HUDEP-2 (cell line): ENCODE measurements around the gene DEPDC5.
A peak's percentile ranks its signal among the peaks of the same experiment; 100 is the strongest.

ENCODE experiments used
- DNase-seq, 76 experiments: peaks; one replicate each; lab custom pipeline; 2025; ENCODE audit not compliant: unreplicated experiment in 76 of 76; lab: John Stamatoyannopoulos, UW

DEPDC5 gene

DNA sequence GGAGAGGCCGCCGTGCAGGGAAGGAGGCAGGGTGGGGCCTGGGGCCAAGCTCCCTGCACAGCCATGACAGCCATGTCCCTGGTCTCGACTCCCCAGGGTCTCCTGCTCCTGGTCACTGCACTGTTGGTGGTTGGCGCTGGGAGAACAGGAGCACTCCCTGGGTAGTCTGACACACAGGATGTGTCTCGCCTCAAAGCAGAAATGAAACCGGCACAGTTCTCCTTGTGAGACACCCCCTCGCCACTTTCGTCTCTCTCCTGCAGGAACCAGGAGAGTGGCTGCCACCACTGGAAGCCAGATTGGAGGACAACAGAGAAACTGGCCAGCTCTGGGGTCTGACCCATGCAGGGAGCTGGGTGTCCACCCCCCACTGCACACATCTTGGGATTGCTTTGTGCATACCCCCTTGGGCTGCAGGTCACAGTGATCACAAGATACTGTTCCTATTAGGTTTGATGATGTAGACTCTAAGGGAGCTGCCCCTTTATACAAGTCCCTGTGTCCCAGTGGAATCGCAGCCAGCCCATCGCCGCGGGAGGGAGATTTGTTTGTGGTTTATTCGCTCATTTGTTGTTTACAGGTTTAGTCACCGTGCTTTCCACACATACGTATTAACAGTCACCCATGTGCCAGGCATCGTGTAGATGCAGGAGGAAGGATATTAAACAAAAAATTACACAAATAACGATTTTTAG lies 163.6 kb downstream of the DEPDC5 start:
- DNase-seq, result no peak

DNA sequence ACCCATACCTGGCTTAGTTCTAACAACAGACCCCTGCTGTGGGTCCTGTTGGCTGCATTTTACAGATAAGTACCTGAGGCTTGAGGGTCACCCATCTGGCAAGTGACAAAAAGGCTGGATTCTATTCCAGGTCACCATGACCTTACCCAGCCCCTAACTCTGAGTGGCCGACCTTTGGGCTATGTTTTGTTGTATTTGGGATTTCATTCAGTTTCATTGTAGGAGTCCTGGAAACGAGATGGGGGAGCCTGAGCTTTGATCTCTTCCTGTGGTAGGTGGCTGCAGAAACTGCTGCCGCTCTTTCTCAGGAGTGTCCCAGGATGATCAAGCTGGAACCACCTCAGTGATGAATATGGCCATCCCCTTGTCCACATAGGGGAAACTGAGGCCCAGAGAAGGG lies 165.9 kb downstream of the DEPDC5 start:
- no peak for DNase-seq

DNA sequence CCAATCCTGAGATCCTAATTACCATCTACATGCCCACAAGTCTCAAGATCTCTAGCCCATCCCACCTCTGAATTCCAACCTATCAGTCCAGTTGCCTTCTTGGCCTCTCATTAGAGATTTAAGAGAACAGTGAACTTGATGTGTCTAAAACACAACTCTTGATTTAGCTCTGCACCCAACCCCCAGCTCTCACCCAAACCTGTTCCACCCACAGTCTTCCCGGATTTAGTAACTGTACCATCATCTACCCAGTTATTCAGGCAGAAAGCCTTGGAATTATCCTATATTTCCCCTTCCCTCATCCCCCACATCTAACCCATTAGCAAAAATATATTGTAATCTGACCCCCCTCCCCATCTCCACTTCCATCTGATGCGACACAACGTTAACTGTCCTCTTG lies 166.5 kb downstream of the DEPDC5 start:
- no peak for DNase-seq

DNA sequence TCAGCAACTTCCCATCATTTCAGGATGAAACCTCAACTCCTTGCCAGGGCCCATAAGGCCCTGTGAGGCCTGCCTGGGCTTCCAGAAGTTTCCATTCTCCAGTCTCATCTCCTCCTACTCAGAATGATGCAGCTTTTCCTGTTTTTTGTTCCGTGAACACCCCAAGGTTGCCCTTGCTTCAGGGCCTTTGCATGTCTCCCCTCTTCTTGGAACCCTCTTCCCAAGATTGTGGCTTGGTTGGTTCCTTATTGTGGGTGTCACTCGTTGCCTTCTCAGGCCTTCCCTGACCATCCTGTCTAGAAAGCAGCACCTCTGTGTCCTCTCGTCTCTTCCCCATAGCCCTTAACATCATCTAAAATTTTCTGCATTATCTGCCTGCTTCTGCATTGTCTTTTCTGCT lies 167.3 kb downstream of the DEPDC5 start:
- no peak for DNase-seq

DNA sequence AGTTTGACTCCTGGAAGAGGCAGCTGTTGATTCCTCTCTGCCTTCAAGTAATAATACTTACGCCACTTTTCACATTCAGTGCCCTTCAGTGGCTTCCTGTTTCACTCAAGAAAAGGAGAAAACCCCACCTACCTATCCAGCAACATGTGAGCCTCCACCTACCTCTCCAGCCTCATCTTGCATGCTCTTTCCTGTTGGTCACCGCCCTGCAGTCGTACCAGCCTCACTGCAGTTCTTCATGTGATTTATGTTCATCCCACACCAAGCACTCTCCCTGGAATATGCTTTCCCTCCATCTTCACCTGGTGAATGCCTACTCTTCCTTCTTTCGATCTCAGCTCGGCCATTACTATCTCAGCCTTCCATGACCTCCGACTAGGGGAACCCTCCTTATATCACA lies 168.7 kb downstream of the DEPDC5 start:
- no peak for DNase-seq

DNA sequence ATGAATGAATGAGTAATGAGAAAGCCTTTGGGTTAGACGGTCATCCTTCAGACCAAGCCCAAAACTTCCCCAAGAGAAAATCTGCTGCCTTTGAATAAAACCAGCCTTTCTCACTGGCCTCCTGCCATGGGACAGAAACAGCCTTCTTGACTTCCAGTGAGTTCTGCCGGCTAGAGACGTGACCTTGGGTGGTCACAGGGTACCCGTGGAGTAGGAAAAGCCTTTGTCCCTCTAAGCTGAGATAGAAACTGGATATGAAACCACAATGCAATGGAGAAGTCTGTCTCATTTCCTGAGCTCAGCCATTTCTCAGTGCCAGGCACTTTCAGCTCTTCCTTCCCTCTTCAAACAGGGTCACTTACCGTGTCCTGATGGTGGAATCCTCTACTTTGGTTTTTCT lies 169.3 kb downstream of the DEPDC5 start:
- DNase-seq, result no peak

DNA sequence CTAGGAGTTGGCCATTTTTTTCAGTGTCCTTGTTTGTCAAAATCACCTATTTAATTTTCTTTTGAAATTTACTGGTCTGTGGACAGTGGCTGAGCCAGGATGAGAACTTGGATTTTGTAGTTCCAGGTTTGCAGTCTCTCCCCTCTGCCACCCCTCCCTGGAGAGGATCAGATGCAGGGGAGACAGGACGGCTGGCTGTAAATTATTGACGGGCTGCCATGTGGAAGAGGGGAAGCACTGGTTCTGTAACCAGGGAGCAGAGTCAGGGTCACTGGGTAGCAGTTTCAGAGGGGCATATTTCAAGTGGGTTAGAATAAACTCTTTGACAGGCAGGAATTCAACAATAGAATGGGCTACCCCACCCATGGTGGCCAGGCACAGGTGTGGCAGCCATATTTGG lies 169.9 kb downstream of the DEPDC5 start:
- no peak for DNase-seq

DNA sequence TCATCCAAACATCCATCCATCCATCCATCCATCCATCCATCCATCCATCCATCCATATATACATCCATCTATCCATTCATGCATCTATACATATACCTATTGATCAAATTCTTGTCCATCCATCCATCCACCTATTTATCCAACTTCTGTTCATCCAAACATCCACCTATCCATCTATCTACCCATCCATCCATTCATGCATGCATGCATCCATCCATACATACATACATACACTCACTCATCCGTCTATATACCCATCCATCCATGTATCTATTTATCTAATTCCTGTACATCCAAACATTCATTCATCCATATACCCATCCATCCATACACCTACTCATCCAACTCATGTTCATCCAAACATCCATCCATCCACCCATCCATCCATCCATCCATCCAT lies 171.2 kb downstream of the DEPDC5 start:
- DNase-seq, result no peak

DNA sequence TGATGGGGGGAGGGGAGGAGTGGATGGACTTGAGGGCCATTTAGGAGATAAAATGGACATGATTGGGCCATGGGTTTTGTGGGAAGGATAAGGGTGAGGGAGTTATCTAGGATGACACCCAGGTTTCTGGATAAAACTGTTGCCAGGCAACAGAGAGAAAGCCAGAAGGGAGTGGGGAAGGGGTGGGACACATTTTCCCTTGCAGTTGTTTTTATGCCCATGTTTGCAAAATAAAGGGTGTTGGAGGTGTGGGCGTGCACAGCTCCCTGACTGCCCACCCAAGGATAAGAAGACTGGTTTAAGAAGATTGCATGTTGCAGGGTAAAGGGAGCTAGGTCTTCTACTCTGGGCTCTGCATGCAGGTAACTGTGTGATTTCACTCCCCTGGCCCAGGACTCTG lies 172.2 kb downstream of the DEPDC5 start:
- no peak for DNase-seq

DNA sequence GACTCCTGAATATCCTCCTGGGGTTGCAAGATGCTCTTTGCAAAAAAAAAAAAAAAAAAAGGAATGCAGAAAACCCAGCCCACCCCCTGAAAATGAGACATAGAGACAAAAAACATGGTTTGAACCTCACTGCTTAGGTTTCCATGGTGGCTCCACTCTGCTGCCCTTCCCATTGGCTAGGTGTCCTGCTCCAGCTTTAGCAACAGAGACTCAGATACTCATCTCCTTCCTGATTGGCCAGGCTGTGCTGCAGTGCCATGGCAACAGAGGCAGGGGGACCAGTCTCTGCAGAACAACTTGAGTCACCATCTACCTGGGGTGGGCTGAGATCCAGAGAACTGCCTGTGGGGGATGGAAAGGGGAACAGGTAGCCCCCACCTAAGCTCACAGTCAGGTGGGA lies 173.2 kb downstream of the DEPDC5 start:
- no peak for DNase-seq

DNA sequence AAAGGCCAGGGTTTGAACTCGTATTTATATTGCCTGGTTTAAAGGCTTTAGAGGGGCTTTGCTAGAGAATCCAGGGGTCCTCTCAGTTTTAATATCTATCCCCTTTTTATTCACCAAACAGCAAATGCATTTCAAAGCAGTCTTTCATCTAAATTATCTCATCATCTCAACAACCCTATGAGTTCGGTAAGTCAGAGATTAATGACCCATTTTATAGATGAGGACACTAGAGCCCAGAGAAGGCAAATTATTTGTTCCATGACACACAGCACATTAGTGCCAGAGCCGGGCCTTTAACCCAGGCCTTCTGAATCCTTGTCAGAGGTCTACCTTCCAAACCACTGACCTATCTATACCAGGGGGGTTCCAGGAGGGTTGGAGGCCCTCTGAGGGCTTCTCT lies 173.7 kb downstream of the DEPDC5 start:
- no peak for DNase-seq

DNA sequence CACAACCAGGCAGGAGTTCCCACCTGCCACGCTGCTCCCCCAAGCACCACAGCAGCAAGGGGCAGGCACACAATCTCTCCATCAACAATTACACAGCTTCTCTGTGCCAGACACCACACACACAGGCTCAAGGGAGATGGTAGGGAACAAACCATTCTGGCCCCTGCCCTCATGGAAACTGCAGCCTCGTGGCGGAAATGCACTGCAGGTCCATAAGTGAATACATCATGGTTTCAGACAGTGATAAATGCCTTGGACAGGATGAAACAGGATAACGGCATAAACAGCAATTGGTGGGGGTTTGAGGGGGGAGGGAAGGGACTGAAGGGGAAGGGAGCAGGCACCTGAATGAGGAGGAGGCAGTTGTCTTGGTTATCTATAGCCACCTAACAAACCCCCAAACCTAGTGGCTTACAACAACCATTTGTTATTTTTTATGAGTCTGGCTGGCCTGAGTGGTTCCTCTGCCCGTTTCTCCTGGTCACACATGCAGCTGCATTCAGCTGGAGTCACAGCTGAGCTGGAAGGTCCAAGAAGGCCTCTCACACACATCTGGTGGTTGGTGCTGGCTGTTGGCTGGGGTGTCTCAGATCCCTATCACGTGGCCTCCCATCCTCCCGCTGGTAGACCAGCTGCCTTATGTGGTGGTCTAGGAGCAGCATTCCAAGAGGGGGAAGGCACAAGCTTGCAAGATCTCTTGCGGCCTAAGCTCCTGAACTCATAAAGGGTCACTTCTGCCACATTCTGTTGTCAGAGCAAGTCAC lies 175.5 kb downstream of the DEPDC5 start:
- DNase-seq, result peak in 1 of 76 experiments; percentile 15

DNA sequence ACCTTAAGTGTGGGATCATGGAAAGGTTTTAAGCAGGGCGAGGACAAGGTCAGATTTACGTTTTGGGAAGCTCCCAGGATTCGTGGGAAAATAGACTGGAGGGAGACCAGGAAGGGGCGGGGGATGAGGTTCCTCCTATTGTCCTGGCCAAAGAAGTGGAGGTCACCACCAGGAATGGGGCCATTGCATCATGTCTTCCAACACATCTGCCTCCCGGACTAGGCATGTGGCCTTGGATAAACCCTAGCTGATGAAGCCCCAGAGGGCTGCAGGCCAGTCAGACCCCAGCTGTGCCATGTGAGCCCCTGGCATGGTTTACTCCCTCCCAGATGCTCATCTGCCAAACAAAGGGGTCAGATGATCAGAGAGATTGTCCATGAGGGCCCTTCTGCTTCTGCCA lies 179.0 kb downstream of the DEPDC5 start:
- DNase-seq, result no peak

DNA sequence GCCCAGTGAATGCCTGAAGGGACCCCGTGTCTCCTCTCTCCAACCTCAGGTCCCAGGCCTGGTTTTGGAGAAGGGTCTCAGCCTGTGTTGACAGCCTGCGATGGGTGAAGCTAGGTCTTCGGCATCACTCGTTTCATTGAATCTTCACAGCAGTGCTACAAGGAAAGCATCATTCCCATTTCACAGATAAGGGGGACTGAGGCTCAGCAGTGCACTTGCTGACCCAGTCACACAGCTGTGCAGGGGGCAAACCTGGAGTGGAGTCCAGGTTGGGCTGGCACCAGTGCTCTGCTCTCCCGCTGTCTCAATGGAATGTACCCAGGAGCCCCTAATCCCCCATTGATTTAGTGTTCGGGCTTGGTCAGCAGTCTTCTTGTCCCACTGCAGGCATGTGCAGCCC lies 179.6 kb downstream of the DEPDC5 start:
- no peak for DNase-seq

DNA sequence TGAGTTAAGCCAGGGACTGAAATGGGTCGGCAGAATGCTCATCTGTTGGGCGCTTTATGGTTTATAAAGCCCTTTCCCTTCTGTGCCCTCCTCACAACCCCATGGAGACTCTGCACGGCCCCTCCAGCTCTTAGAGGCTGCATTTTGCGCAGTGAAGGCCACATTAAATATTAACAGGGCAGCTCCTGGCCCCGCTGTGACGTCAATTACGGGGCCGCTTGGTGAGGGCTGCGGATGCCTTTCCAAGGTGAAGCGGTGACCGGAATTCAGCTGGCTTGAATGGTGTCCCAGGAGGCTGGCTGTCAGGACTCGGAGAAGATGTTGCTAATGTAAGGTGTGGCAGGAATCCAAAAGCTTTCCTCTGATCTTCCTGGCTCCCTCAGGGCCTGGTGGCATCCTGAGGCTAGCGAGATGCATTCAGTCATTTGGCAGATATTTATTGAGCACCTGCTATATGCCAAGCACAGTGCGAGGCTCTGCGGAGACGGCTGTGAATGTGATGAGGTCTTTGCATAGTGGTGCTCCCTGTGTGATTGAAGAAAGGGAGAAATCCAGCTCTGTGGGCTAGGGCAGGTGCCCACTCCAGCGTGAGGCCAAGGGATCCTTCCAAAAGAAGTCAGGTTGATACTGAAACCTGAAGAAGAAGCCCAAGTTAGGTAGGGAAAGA lies 180.1 kb downstream of the DEPDC5 start:
- no peak for DNase-seq

DNA sequence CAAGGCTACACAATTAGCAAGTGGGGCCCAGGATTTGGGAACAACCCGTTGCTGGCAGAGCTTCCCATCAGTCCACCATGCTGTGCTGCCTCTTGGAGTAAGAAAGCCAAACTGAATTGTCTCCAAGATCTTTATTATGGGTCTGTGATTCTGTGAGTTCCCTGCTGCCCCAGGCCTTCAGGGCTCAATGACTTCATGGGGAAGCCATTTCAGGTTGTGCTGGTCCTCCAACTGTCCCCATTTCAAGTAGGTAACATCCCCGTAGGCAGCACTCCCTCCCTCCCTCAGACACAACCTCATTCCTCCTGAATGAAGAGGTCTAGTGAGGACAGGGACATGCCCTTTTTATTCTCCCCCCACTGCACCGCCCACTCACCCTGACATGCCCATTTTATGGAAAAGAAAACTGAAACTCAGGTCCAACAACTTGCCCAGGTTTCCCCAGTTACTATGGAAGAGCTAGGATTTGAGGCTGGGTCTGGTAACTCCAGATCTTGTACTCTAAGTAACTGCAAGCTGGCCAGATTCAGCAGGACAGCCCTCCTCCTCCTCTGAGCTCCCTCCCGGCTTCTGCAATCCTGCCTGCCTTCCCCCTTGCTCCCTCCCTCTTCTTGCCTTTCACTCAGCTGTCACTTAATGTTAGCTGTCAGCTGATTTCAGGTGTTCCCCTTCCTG lies 182.3 kb downstream of the DEPDC5 start:
- DNase-seq, result no peak

DNA sequence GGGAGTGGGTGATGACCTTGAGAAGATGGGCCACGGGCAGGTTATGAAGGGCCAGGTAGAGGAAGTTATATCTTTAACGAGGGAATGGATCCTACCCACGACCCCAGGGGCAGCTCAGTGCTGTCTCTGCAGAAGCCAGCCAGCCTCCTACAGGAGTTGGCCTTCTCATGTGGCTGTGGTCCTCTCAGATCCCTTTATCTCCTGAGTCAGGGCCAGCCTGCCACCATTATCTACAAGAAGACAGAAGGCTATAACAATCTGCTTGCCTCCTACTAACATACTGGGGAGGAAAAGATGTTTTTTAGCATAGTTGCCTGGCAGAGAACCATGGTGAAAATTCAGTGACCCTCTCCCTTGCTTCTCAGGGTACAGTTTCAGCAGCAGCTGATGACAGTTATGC lies 183.5 kb downstream of the DEPDC5 start:
- peak in 72 of 76 experiments; percentile 24 to 88 (median 68) for DNase-seq

DNA sequence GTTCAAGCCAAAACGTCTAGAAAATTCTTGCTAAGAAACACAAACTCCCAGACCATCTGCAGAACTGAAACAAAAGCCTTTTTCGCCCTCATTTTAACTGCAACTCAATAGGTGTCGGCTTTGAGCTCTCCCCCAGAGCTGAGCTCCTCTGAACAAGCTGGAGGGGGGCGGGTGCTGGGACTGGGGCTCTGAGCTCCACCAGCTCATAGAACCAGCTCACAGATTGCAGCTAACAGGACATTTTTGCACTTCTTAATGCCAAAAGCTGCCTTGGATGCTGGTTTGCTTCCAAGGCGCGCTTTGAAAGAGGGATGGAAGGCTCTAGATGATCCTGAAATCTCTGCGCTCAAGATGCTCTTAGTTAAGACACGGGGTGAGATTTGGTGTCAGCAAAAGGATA lies 184.5 kb downstream of the DEPDC5 start:
- DNase-seq, result no peak

DNA sequence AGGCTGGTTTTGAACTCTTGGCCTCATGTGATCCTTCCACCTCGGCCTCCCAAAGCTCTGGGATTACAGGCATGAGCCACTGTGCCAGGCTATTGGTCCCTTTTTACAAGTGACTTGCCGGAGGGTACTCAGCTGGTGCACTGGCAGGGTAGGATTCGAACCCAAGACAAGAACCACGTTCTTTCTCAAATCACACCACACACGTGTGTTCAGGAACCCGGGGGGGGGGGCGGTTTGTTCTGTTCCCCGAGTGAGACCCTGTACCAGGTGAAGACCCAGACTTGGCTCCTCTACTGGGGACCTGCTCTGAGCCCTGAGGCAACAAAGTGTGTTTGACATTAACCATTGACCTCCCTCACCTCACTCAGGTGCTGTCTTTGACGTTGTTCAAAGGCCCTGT lies 186.7 kb downstream of the DEPDC5 start:
- no peak for DNase-seq

DNA sequence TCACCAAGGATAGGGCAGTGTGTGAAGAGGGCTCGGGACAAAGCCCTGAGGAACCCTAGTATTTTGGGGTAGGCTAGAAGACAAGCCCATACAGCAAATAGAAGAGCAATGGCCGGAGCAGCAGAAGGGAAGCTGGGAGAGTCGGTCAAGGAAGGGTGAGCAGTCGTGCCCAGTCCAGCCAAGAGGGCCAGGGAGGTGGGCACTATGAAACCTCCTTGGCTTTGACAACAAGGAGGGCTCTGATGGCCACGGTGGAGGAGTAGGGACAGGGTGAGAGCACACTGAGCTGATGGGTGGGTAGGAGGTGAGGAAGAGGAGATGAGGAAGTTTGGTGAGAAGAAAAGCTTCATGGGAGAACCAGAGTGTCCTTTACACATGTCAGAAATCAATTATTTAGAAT lies 188.3 kb downstream of the DEPDC5 start:
- no peak for DNase-seq

DNA sequence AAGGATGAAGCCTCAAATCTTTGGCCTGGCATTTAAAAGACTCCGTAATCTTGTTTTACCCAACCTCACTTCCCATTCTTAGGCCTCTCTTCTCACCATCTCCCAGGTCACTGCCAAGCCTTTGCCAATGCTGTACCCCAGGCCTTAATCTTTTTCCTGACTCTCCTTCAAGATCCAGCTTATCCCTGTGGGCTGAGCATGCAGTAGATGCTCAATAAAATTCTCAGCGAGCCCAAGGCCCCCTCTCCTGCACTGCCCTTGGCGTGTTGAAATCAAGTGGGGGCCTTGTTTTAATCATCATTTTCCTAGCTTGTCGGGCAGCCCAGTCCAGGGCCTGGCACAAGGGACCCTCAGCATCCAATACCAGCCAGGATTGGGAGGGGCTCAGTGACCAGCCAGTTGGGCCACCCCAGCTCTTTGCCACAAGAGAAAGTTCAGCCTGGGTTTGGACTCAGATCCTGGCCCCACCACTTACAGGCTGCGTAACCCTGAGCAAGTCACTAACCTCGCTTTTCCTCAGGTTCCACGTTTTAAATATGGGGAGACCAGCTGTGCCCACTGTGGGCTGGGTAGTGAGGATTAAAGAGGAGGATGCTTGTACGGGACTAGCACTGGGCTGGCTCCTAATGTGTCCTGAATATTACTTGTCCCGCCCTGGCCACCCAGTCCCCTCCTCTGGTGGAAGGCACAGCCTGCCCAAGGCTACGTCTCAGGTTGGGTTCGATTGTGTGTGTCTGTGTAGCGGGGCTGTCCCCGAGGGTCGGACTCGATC lies 189.6 kb downstream of the DEPDC5 start:
- peak in 1 of 76 experiments; percentile 92 for DNase-seq
